ENCODE measurements around the gene SNORC.

DNA sequence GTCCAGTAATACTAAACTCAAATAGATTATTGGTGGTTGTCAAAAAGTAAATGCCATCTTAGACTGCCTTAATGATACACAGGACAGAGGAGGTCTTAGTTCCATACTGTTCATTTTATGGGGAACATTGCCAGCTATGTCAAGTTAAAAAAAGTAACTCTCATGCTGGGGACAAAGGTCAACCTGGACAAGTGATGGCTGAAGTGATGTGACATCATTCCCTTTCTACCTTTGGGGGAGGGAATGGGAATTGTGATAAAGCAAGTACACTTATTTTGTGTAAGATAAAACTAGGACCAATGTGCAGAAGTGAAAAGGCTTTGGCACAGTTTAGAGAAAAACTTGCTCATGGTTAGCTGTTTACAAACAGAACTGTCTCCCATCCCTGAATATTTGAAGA is 24.0 kb upstream of the SNORC start:
- TF ChIP-seq EZH2phosphoT487 (IDR thresholded peaks at IDR 0.05; ENCODE audit: insufficient read depth, low read depth): no peak
- no peak for TF ChIP-seq EZH2 (IDR thresholded peaks at IDR 0.05; ENCODE audit: insufficient read depth, poor library complexity, severe bottlenecking)

Measured in GM23248 (cell line).